Mammary epithelial cell (primary cell): Measurements from ENCODE around the gene AP2A2.

ENCODE experiments used
- CTCF ChIP-seq, 2 donors: IDR thresholded peaks in 1 of 2; conservative IDR thresholded peaks in 1 of 2; 2 replicates each; pipeline ENCODE4 v1.5.1; 2011 to 2012; ENCODE audit warnings: inconsistent platforms in 2 of 2, low read length in 2 of 2, mild to moderate bottlenecking in 2 of 2, control low read depth in 1 of 2, low read depth in 1 of 2; ENCODE audit not compliant: insufficient read depth in 1 of 2; ENCODE audit errors: extremely low read depth in 1 of 2
- EZH2 ChIP-seq: IDR thresholded peaks from 2 replicates; pipeline ENCODE4 v1.6.1; 2012; ENCODE audit warnings: low read length, inconsistent platforms, borderline replicate concordance

- no peak for TF ChIP-seq CTCF (conservative IDR thresholded peaks at IDR 0.05 in 1 of 2, IDR thresholded peaks at IDR 0.05 in 1 of 2; ENCODE audit: extremely low read depth in 1 of 2, insufficient read depth in 1 of 2, low read depth in 1 of 2, low read length in 2 of 2)
- TF ChIP-seq EZH2, result no peak
Measured at GRCh38 chr11:942823-943222, 17.2 kb downstream of the AP2A2 start.
